BE2C (cell line): ENCODE measurements around the gene RIMS3.

Source experiments
- DNase-seq: peaks from one replicate; pipeline ENCODE4 v3.0.0-alpha.2; 2020
- H3K27me3 ChIP-seq: fragments of 250-450 bp; sonication (Bioruptor Pico); 2 replicates; pipeline ENCODE4 v1.5.1; 2020; ENCODE audit warnings: mild to moderate bottlenecking
- H3K36me3 ChIP-seq: fragments of 250-450 bp; sonication (Bioruptor Pico); 2 replicates; pipeline ENCODE4 v1.5.1; 2020; ENCODE audit warnings: mild to moderate bottlenecking
- H3K4me1 ChIP-seq: fragments of 250-450 bp; sonication (Bioruptor Pico); 2 replicates; pipeline ENCODE4 v1.5.1; 2020
- H3K4me3 ChIP-seq: 2 replicates; pipeline ENCODE4 v1.5.1; 2011; ENCODE audit warnings: low read depth, low read length
- H3K9me3 ChIP-seq: fragments of 250-450 bp; sonication (Bioruptor Pico); 2 replicates; pipeline ENCODE4 v1.5.1; 2020
- TF ChIP-seq, protein P1 (sequence below): IDR thresholded peaks from 2 replicates; pipeline ENCODE4 v1.5.1; 2012; ENCODE audit warnings: mild to moderate bottlenecking, low read depth, low read length

The RIMS3 gene

DNA sequence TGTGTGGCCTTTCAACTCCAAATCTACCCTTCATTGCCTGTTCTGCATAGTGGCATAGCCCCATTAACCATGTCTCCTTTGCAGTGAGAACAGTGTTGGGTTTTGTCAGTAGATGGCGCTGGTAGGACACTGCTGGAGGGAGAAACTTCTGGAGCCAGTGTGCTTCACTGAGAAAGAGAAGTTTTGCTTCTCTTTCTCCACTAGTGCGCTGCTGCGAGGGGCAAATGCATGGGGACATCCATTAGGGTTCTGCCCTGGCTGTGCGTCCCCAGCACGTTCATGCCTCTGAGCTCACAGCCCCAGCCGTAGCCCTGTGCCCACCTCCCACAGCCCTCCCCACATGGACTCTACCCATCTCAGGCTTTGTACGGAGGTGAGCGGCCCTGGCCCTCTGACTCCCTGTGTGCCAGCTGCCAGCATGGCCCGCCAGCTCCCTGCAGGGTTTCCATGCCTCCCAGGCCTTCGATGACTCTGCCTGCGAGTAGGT is 53.1 kb downstream of the RIMS3 start:
- no peaks in the 10 kb centered on the region for H3K9me3 ChIP-seq
- H3K4me3 ChIP-seq = no peak overlapping the region
- TF ChIP-seq, protein P1, sequence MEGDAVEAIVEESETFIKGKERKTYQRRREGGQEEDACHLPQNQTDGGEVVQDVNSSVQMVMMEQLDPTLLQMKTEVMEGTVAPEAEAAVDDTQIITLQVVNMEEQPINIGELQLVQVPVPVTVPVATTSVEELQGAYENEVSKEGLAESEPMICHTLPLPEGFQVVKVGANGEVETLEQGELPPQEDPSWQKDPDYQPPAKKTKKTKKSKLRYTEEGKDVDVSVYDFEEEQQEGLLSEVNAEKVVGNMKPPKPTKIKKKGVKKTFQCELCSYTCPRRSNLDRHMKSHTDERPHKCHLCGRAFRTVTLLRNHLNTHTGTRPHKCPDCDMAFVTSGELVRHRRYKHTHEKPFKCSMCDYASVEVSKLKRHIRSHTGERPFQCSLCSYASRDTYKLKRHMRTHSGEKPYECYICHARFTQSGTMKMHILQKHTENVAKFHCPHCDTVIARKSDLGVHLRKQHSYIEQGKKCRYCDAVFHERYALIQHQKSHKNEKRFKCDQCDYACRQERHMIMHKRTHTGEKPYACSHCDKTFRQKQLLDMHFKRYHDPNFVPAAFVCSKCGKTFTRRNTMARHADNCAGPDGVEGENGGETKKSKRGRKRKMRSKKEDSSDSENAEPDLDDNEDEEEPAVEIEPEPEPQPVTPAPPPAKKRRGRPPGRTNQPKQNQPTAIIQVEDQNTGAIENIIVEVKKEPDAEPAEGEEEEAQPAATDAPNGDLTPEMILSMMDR = peak; percentile 90
- H3K27me3 ChIP-seq = no peaks in the 10 kb centered on the region
- no peaks in the 10 kb centered on the region for H3K36me3 ChIP-seq
- peak; percentile 65 for DNase-seq
- H3K4me1 ChIP-seq = no peaks in the 10 kb centered on the region

GRCh38 chr1:40610156-40610555 is 55.3 kb downstream of the RIMS3 start:
- H3K4me1 ChIP-seq = no peaks in the 10 kb centered on the region
- no peaks in the 10 kb centered on the region for H3K36me3 ChIP-seq
- no peaks in the 10 kb centered on the region for H3K27me3 ChIP-seq
- TF ChIP-seq, protein P1 = no peak
- no peak overlapping the region for H3K4me3 ChIP-seq
- no peak for DNase-seq
- no peaks in the 10 kb centered on the region for H3K9me3 ChIP-seq

- no peaks in the 10 kb centered on the region for H3K9me3 ChIP-seq
- H3K27me3 ChIP-seq = no peaks in the 10 kb centered on the region
- no peaks in the 10 kb centered on the region for H3K36me3 ChIP-seq
- DNase-seq = no peak
- TF ChIP-seq, protein P1 = no peak
- H3K4me3 ChIP-seq = no peak overlapping the region
- no peaks in the 10 kb centered on the region for H3K4me1 ChIP-seq
Measured at GRCh38 chr1:40607921-40608320, 57.6 kb downstream of the RIMS3 start.

DNA sequence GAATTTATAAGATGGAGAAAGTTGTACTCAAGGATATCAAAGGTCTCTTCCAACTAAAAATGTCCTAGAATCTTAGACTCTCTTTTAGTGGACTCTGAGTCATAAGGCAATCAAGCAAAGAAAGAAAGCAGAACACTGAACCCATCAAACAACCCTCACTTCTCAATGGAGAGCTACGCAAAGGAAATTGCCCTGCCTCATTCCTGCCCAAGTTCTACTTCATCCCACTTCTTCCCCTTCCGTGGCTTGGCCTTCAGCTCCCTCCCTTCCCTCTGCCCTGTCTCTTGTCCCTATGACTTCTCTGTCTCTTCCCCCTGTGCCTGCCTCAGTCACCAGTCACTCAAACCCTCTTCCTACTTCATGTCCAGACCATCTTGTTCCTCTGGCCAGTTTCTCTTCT is 58.5 kb downstream of the RIMS3 start:
- Histone ChIP-seq H3K27me3 (no peaks in the 10 kb centered on the region), H3K9me3 (no peaks in the 10 kb centered on the region), H3K4me3 (no peak overlapping the region), H3K36me3 (no peaks in the 10 kb centered on the region), H3K4me1 (no peaks in the 10 kb centered on the region)
- DNase-seq = no peak
- TF ChIP-seq, protein P1 = no peak

DNA sequence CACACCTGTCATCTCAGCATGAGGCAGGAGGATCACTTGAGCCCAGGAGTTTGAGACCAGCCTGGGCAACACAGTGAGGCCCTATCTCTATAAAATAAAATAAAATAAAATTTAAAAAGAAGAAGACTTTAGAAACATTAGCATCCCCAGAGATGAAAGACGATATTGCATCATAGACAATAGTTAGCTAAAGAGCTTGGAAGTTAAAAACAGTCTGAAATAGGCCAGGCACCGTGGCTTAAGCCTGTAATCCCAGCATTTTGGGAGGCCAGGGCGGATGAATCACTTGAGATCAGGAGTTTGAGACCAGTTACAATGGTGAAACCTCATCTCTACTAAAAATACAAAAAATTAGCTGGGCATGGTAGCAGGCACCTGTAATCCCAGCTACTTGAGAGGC is 59.3 kb downstream of the RIMS3 start:
- TF ChIP-seq, protein P1 = no peak
- no peaks in the 10 kb centered on the region for H3K36me3 ChIP-seq
- H3K4me3 ChIP-seq = no peak overlapping the region
- H3K27me3 ChIP-seq = no peaks in the 10 kb centered on the region
- no peaks in the 10 kb centered on the region for H3K9me3 ChIP-seq
- H3K4me1 ChIP-seq = no peaks in the 10 kb centered on the region
- DNase-seq = no peak

GRCh38 chr1:40599926-40600325 is 65.6 kb downstream of the RIMS3 start:
- TF ChIP-seq, protein P1 = no peak
- DNase-seq = no peak
- H3K4me1 ChIP-seq = no peaks in the 10 kb centered on the region

More at GRCh38 chr1:40599926-40600325, 65.6 kb downstream of the RIMS3 start:
- Histone ChIP-seq H3K27me3 (no peaks in the 10 kb centered on the region), H3K36me3 (no peaks in the 10 kb centered on the region), H3K9me3 (no peaks in the 10 kb centered on the region), H3K4me3 (no peak overlapping the region)
